DMS 273 (cell line): ENCODE results near the gene HSPA1B.
A peak's percentile ranks its signal among the peaks of the same experiment; 100 is the strongest.
"Not testable (repeated sequence)": the region's sequence is repeated elsewhere in the genome, so short reads cannot be mapped to it uniquely, and the experiment has no call there.

Experiments used
- DNase-seq: peaks from one replicate; lab custom pipeline; 2025; ENCODE audit not compliant: unreplicated experiment; lab: John Stamatoyannopoulos, UW

HSPA1B gene

GRCh38 chr6:31857774-31858173 is 30.2 kb downstream of the HSPA1B start:
- DNase-seq = not testable (repeated sequence)

GRCh38 chr6:31858707-31859106 is 31.2 kb downstream of the HSPA1B start:
- no peak for DNase-seq

GRCh38 chr6:31859923-31860322 is 32.4 kb downstream of the HSPA1B start:
- no peak for DNase-seq

- DNase-seq = no peak
Measured at GRCh38 chr6:31860349-31860748, 32.8 kb downstream of the HSPA1B start.

GRCh38 chr6:31861150-31861549 is 33.6 kb downstream of the HSPA1B start:
- no peak for DNase-seq

- no peak for DNase-seq
Measured at GRCh38 chr6:31861919-31862343, 34.4 kb downstream of the HSPA1B start.

GRCh38 chr6:31862344-31863235 is 35.1 kb downstream of the HSPA1B start, which contains the start of gene NEU1:
Gene NEU1, minus strand, starts transcription at chr6:31862821. Its CDS starts 45 bp downstream, at chr6:31862776.
- DNase-seq = peak; percentile 100

GRCh38 chr6:31864123-31864562 is 36.6 kb downstream of the HSPA1B start:
- not testable (repeated sequence) for DNase-seq

GRCh38 chr6:31864818-31865204 is 37.3 kb downstream of the HSPA1B start:
- no peak for DNase-seq

GRCh38 chr6:31865205-31866118 is 37.9 kb downstream of the HSPA1B start:
- DNase-seq = no peak

- DNase-seq = not testable (repeated sequence)
Measured at GRCh38 chr6:31868658-31868971, 41.1 kb downstream of the HSPA1B start.

GRCh38 chr6:31869343-31869742 is 41.8 kb downstream of the HSPA1B start:
- DNase-seq = no peak

- DNase-seq = peak; percentile 60
Measured at GRCh38 chr6:31870385-31870921, 42.9 kb downstream of the HSPA1B start.

GRCh38 chr6:31871046-31871659 is 43.6 kb downstream of the HSPA1B start:
- DNase-seq = no peak

GRCh38 chr6:31874084-31874670 is 46.6 kb downstream of the HSPA1B start:
- no peak for DNase-seq

GRCh38 chr6:31874836-31875572 is 47.5 kb downstream of the HSPA1B start:
- no peak for DNase-seq

- DNase-seq = no peak
Measured at GRCh38 chr6:31875877-31876276, 48.3 kb downstream of the HSPA1B start.

GRCh38 chr6:31876357-31876756 is 48.8 kb downstream of the HSPA1B start:
- DNase-seq = no peak

GRCh38 chr6:31877125-31877650 is 49.6 kb downstream of the HSPA1B start:
- DNase-seq = no peak
